HepG2 (cell line): ENCODE measurements around the gene PPAT. TPM values are rescaled to one million over a fixed set of nuclear protein-coding genes. Genes with fewer than 3 reads are reported as not detected.
A peak's percentile ranks its signal among the peaks of the same experiment; 100 is the strongest.

Source experiments
- CC2D1A ChIP-seq: sonication (generic); formaldehyde crosslinking; IDR thresholded peaks from 2 replicates; pipeline ENCODE4 v1.8.1; 2023; ENCODE audit warnings: mild to moderate bottlenecking, missing genetic modification reagents
- CSRNP1 ChIP-seq: sonication (generic); formaldehyde crosslinking; IDR thresholded peaks from 2 replicates; pipeline ENCODE4 v1.8.1; 2023; ENCODE audit warnings: mild to moderate bottlenecking, missing genetic modification reagents
- CTCF ChIP-seq: sonication (generic); formaldehyde crosslinking; IDR thresholded peaks from 2 replicates; pipeline ENCODE4 v1.5.0; 2020; ENCODE audit warnings: mild to moderate bottlenecking, missing genetic modification reagents, moderate library complexity
- E2F2 ChIP-seq: sonication (generic); formaldehyde crosslinking; IDR thresholded peaks from 2 replicates; pipeline ENCODE4 v1.4.0; 2020; ENCODE audit warnings: missing genetic modification reagents, borderline replicate concordance
- HES4 ChIP-seq: sonication (generic); formaldehyde crosslinking; IDR thresholded peaks from 2 replicates; pipeline ENCODE4 v1.9.0; 2021; ENCODE audit warnings: mild to moderate bottlenecking, missing genetic modification reagents, borderline replicate concordance
- NR2F6 ChIP-seq, 2 experiments: IDR thresholded peaks; 2 replicates each; pipeline ENCODE4 v1.6.1; 2016; ENCODE audit warnings: antibody characterized with exemption in 1 of 2, mild to moderate bottlenecking in 1 of 2
- PREB ChIP-seq: sonication (generic); formaldehyde crosslinking; IDR thresholded peaks from 2 replicates; pipeline ENCODE4 v1.4.0; 2020; ENCODE audit warnings: missing genetic modification reagents
- RFX1 ChIP-seq: fragments of 450-650 bp; IDR thresholded peaks from 2 replicates; pipeline ENCODE4 v1.6.1; 2017
- ZBTB14 ChIP-seq: sonication (generic); formaldehyde crosslinking; IDR thresholded peaks from 2 replicates; pipeline ENCODE4 v1.4.0; 2020; ENCODE audit warnings: missing genetic modification reagents
- ZFP36 ChIP-seq: fragments of 150-350 bp; IDR thresholded peaks from 2 replicates; pipeline ENCODE4 v1.6.1; 2018; ENCODE audit warnings: borderline replicate concordance, low read length, low read depth; ENCODE audit not compliant: partially characterized antibody
- ZNF570 ChIP-seq: sonication (generic); formaldehyde crosslinking; IDR thresholded peaks from 2 replicates; pipeline ENCODE4 v1.4.0; 2020; ENCODE audit warnings: mild to moderate bottlenecking, missing genetic modification reagents, borderline replicate concordance
- ZNF609 ChIP-seq: sonication (generic); formaldehyde crosslinking; IDR thresholded peaks from 2 replicates; pipeline ENCODE4 v1.4.0; 2020; ENCODE audit warnings: mild to moderate bottlenecking, missing genetic modification reagents, borderline replicate concordance
- ZNF670 ChIP-seq: sonication (generic); formaldehyde crosslinking; IDR thresholded peaks from 2 replicates; pipeline ENCODE4 v1.8.0; 2022; ENCODE audit warnings: mild to moderate bottlenecking, missing genetic modification reagents, borderline replicate concordance
- ZNF672 ChIP-seq: sonication (generic); formaldehyde crosslinking; IDR thresholded peaks from 2 replicates; pipeline ENCODE4 v1.8.1; 2022; ENCODE audit warnings: missing genetic modification reagents
- polyA plus RNA-seq, 8 experiments: library from polyadenylated mRNA; depleted of rRNA in 3 of 8; stranded (reverse) in 7 of 8; unstranded in 1 of 8; fragments of >200 nt; fragmentation: Illumina TruSeq in 4 of 8; extraction: Trizol in 4 of 8; gene quantifications; 2 replicates each; pipeline versions ENCODE4 v1.2.1 to v1.2.3, GENCODE V29; 2011 to 2016; ENCODE audit warnings: low read depth in 4 of 8, missing spikeins in 1 of 8, mixed read lengths in 1 of 8; ENCODE audit not compliant: insufficient read depth in 1 of 8
- total RNA-seq, 5 experiments: library from RNA; depleted of rRNA; stranded (reverse); fragments of >200 nt; fragmentation: Illumina TruSeq; extraction: Trizol; gene quantifications; 2 replicates each; pipeline ENCODE4 v1.2.3, GENCODE V29; 2016; ENCODE audit warnings: low read depth in 1 of 5

PPAT gene
- total and polyA plus RNA-seq, 2 of the 13 experiments (the other 11 are each of a cell fraction or from before 2014, with no cell fraction given): 16.9 to 62.6 TPM

GRCh38 chr4:56435140-56435926 is at the start of gene PPAT (continued):
- TF ChIP-seq ZFP36 (no peak), ZBTB14 (peak; percentile 87), CTCF (CRISPR knock-in tag) (peak; percentile 62), ZNF570 (CRISPR knock-in tag) (0 out of 2 replicates have a peak, but pooled peaks have one; percentile 49), ZNF609 (CRISPR knock-in tag) (no peak), CSRNP1 (CRISPR knock-in tag) (peak; percentile 60; the same call in 1 of the 2 replicates), NR2F6 (IDR thresholded peaks at IDR 0.05) (no peak), NR2F6 (CRISPR knock-in tag; IDR thresholded peaks at IDR 0.05) (0 out of 2 replicates have a peak, but pooled peaks have one; percentile 9), E2F2 (CRISPR knock-in tag) (0 out of 2 replicates have a peak, but pooled peaks have one; percentile 18), ZNF672 (CRISPR knock-in tag) (no peak), HES4 (CRISPR knock-in tag) (peak; percentile 23; the same call in 1 of the 2 replicates), CC2D1A (0 out of 2 replicates have a peak, but pooled peaks have one; percentile 32), PREB (CRISPR knock-in tag) (no peak), ZNF670 (CRISPR knock-in tag) (peak; percentile 57; the same call in 1 of the 2 replicates), RFX1 (no peak)
